LNCAP (cell line): Measurements from ENCODE around the gene FXYD3.
A peak's percentile ranks its signal among the peaks of the same experiment; 100 is the strongest.

Experiments
- CTCF ChIP-seq: fragments of 450-650 bp; IDR thresholded peaks from 2 replicates; pipeline ENCODE4 v1.5.1; 2017; ENCODE audit warnings: mild to moderate bottlenecking

Gene FXYD3

GRCh38 chr19:35112995-35113688, 2.5 kb upstream of the FXYD3 start:
- no peak for TF ChIP-seq CTCF

GRCh38 chr19:35114353-35115176, 1.1 kb upstream of the FXYD3 start:
- TF ChIP-seq CTCF: peak; percentile 99

GRCh38 chr19:35116072-35116801, 614 bp downstream of the FXYD3 start:
- TF ChIP-seq CTCF: no peak

- TF ChIP-seq CTCF: no peak
Observed at GRCh38 chr19:35117116-35117515, 1.5 kb downstream of the FXYD3 start.

- TF ChIP-seq CTCF: no peak
Observed at GRCh38 chr19:35117799-35118198, 2.2 kb downstream of the FXYD3 start.

GRCh38 chr19:35118268-35119020, 2.8 kb downstream of the FXYD3 start:
- no peak for TF ChIP-seq CTCF

GRCh38 chr19:35119091-35119490, 3.5 kb downstream of the FXYD3 start:
- no peak for TF ChIP-seq CTCF
